NCI-H748 treated with DMSO at 0.1 percent for 48 hours (cell line): ENCODE results near the gene ENTPD7.

Experiments
- DNase-seq: peaks from one replicate; lab custom pipeline; 2025; lab: John Stamatoyannopoulos, UW

The ENTPD7 gene

GRCh38 chr10:99748823-99749451 lies 89.6 kb downstream of the ENTPD7 start:
- DNase-seq: no peak

- no peak for DNase-seq
Measured at GRCh38 chr10:99750641-99751040, 91.3 kb downstream of the ENTPD7 start.

- no peak for DNase-seq
Measured at GRCh38 chr10:99754670-99755069, 95.4 kb downstream of the ENTPD7 start.
